ENCODE data around the gene GREB1. TPM values are rescaled to one million over a fixed set of nuclear protein-coding genes. Genes with fewer than 3 reads are reported as not detected.

The GREB1 gene
- total RNA-seq, 1 experiment from 2014 or later, result 16.5 TPM

- H3K4me3 Mint-ChIP-seq, result no peak overlapping the region
- no peaks in the 10 kb centered on the region for H3K23me2 ChIP-seq (ENCODE audit: insufficient read length, low read depth, low read length, poor library complexity, severe bottlenecking)
- no peaks in the 10 kb centered on the region for H3K9me3 Mint-ChIP-seq
- H3K27ac Mint-ChIP-seq, result peak overlapping the region in 1 of 3 experiments; percentile 17; a peak in 2 of 7 replicates
- H4K5ac ChIP-seq (ENCODE audit: insufficient read length, low read depth, low read length), result no peak overlapping the region
- no peak overlapping the region for H2BK120ac ChIP-seq (ENCODE audit: low read depth, low read length, poor library complexity, severe bottlenecking)
- peaks cover 0 to 4% (median 4%) of the 10 kb centered on the region in 3 experiments; a peak in 3 of 7 replicates for H3K36me3 Mint-ChIP-seq (ENCODE audit: insufficient read depth in 1 of 3, low read depth in 3 of 3)
- TF ChIP-seq, protein P1, sequence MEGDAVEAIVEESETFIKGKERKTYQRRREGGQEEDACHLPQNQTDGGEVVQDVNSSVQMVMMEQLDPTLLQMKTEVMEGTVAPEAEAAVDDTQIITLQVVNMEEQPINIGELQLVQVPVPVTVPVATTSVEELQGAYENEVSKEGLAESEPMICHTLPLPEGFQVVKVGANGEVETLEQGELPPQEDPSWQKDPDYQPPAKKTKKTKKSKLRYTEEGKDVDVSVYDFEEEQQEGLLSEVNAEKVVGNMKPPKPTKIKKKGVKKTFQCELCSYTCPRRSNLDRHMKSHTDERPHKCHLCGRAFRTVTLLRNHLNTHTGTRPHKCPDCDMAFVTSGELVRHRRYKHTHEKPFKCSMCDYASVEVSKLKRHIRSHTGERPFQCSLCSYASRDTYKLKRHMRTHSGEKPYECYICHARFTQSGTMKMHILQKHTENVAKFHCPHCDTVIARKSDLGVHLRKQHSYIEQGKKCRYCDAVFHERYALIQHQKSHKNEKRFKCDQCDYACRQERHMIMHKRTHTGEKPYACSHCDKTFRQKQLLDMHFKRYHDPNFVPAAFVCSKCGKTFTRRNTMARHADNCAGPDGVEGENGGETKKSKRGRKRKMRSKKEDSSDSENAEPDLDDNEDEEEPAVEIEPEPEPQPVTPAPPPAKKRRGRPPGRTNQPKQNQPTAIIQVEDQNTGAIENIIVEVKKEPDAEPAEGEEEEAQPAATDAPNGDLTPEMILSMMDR (conservative IDR thresholded peaks at IDR 0.05), result no peak
- H3K4ac ChIP-seq (ENCODE audit: low read depth, low read length), result no peak overlapping the region
- no peak overlapping the region for H4K91ac ChIP-seq (ENCODE audit: insufficient read length, low read depth, low read length)
- no peaks in the 10 kb centered on the region for H3K79me2 ChIP-seq (ENCODE audit: insufficient read depth, low read length)
- peaks cover 23 to 27% of the 10 kb centered on the region in 2 experiments for H3K4me1 Mint-ChIP-seq
- peaks cover 6% of the 10 kb centered on the region; the same call in 1 of the 2 replicates for H3K4me1 ChIP-seq (ENCODE audit: insufficient read depth, low read length)
- H3K56ac ChIP-seq (ENCODE audit: insufficient read length, low read depth, low read length), result no peak overlapping the region
- no peaks in the 10 kb centered on the region for H3K79me1 ChIP-seq (ENCODE audit: insufficient read depth, low read depth, low read length, poor library complexity, severe bottlenecking)
- no peak overlapping the region for H3T11ph ChIP-seq (ENCODE audit: low read length)
- H2BK5ac ChIP-seq (ENCODE audit: insufficient read length, low read length), result no peak overlapping the region
- H3K18ac ChIP-seq (ENCODE audit: insufficient read length, low read depth, low read length), result no peak overlapping the region
- WGBS (ENCODE audit: extremely low coverage, insufficient read length, low lambda C conversion rate), result no CpG with 5 or more reads among the region's 9 CpGs
- DNase-seq, result no peak
- no peaks in the 10 kb centered on the region for H3K9me3 ChIP-seq (ENCODE audit: control insufficient read depth, low read depth, low read length)
- no peak overlapping the region for H2BK15ac ChIP-seq (ENCODE audit: low read depth, low read length)
- no peaks in the 10 kb centered on the region for H3K27me3 ChIP-seq (ENCODE audit: insufficient read depth, low read length)
- no peak overlapping the region for H2AFZ ChIP-seq (ENCODE audit: low read length)
- no peak overlapping the region for H2BK12ac ChIP-seq (ENCODE audit: insufficient read length, low read depth, low read length)
- H3K27ac ChIP-seq (ENCODE audit: insufficient read length, low read depth, low read length), result no peak overlapping the region
- no peaks in the 10 kb centered on the region for H4K20me1 ChIP-seq (ENCODE audit: control insufficient read depth, insufficient read depth, insufficient read length)
- H4K8ac ChIP-seq (replicated peaks; ENCODE audit: insufficient read length, low read depth, low read length), result no peak overlapping the region
- no peak overlapping the region for H3K14ac ChIP-seq (ENCODE audit: insufficient read depth, low read length)
- no peak overlapping the region for H3K23ac ChIP-seq (ENCODE audit: insufficient read length, low read depth, low read length)
- no peak overlapping the region for H2BK20ac ChIP-seq (ENCODE audit: low read depth, low read length, poor library complexity, severe bottlenecking)
- H3K9ac ChIP-seq (ENCODE audit: extremely low read depth, insufficient read length, low read length), result no peak overlapping the region
- no peak overlapping the region for H2AK5ac ChIP-seq (ENCODE audit: insufficient read length, low read length)
- no peak overlapping the region for H3K4me2 ChIP-seq (ENCODE audit: insufficient read depth, insufficient read length, low read length)
- H3K27me3 Mint-ChIP-seq (ENCODE audit: low read depth), result peaks cover 3% of the 10 kb centered on the region; the same call in 1 of the 2 replicates
These were observed 39.2 kb downstream of the GREB1 start for GRCh38 chr2:11572996-11573395.
